KBM-7 (cell line): ENCODE results near the gene IRF5.
"Not testable (repeated sequence)": the region's sequence is repeated elsewhere in the genome, so short reads cannot be mapped to it uniquely, and the experiment has no call there.

ENCODE experiments used
- DNase-seq: peaks from one replicate; pipeline ENCODE4 v3.0.0-alpha.2; 2015
- in situ Hi-C: fragments of 300-500 bp; cut with MboI; formaldehyde crosslinking; loops from 2 replicates; pipeline ENCODE4 v1.14.3; 2020; ENCODE audit warnings: low sequenced_read_pairs, low pct_unique_long_range_greater_than_20kb, mixed read lengths

Gene IRF5

GRCh38 chr7:128904381-128905197 is 33.1 kb upstream of the IRF5 start:
- peak; percentile 70 for DNase-seq
- in situ Hi-C loops = no loop called here

GRCh38 chr7:128906001-128906765 is 31.5 kb upstream of the IRF5 start:
- in situ Hi-C loops = no loop called here
- no peak for DNase-seq

GRCh38 chr7:128906766-128907559 is 30.8 kb upstream of the IRF5 start:
- DNase-seq = no peak
- in situ Hi-C loops = no loop called here

- no peak for DNase-seq
- in situ Hi-C loops = no loop called here
Measured at GRCh38 chr7:128908750-128909624, 28.7 kb upstream of the IRF5 start.

GRCh38 chr7:128909625-128910568 is 27.8 kb upstream of the IRF5 start:
- in situ Hi-C loops = no loop called here
- DNase-seq = no peak

GRCh38 chr7:128910569-128910945 is 27.2 kb upstream of the IRF5 start, which contains the start of gene KCP:
TSS of gene KCP (minus strand) at chr7:128910709. CDS start at chr7:128910676, 33 bp downstream.
- DNase-seq = no peak
- in situ Hi-C loops = no loop called here

GRCh38 chr7:128911423-128912031 is 26.2 kb upstream of the IRF5 start:
- DNase-seq = peak; percentile 88
- in situ Hi-C loops = no loop called here

GRCh38 chr7:128912281-128912680 is 25.4 kb upstream of the IRF5 start:
- DNase-seq = no peak
- in situ Hi-C loops = no loop called here

- in situ Hi-C loops = not testable (repeated sequence)
Measured at GRCh38 chr7:128912709-128913495, 24.8 kb upstream of the IRF5 start.

GRCh38 chr7:128913870-128914565 is 23.7 kb upstream of the IRF5 start:
- no peak for DNase-seq
- in situ Hi-C loops = no loop called here

More at GRCh38 chr7:128912709-128913495, 24.8 kb upstream of the IRF5 start:
- not testable (repeated sequence) for DNase-seq

GRCh38 chr7:128914566-128915151 is 23.1 kb upstream of the IRF5 start:
- DNase-seq = no peak
- in situ Hi-C loops = no loop called here

GRCh38 chr7:128915271-128915819 is 22.4 kb upstream of the IRF5 start:
- DNase-seq = no peak
- in situ Hi-C loops = no loop called here

- in situ Hi-C loops = no loop called here
- DNase-seq = no peak
Measured at GRCh38 chr7:128915841-128916642, 21.7 kb upstream of the IRF5 start.

GRCh38 chr7:128916643-128916915 is 21.1 kb upstream of the IRF5 start:
- in situ Hi-C loops = no loop called here

GRCh38 chr7:128917122-128917521 is 20.6 kb upstream of the IRF5 start:
- no peak for DNase-seq
- in situ Hi-C loops = no loop called here

More at GRCh38 chr7:128916643-128916915, 21.1 kb upstream of the IRF5 start:
- DNase-seq = no peak
